Activated T-cell treated with anti-CD3 and anti-CD28 coated beads, Interleukin-2, amount 50 U/mL, for 1 hour (primary cell): ENCODE results near the gene POU3F1.
A peak's percentile ranks its signal among the peaks of the same experiment; 100 is the strongest.

Experiments
- DNase-seq: peaks from one replicate; pipeline ENCODE4 v3.0.0-alpha.2; 2020

The POU3F1 gene

DNA sequence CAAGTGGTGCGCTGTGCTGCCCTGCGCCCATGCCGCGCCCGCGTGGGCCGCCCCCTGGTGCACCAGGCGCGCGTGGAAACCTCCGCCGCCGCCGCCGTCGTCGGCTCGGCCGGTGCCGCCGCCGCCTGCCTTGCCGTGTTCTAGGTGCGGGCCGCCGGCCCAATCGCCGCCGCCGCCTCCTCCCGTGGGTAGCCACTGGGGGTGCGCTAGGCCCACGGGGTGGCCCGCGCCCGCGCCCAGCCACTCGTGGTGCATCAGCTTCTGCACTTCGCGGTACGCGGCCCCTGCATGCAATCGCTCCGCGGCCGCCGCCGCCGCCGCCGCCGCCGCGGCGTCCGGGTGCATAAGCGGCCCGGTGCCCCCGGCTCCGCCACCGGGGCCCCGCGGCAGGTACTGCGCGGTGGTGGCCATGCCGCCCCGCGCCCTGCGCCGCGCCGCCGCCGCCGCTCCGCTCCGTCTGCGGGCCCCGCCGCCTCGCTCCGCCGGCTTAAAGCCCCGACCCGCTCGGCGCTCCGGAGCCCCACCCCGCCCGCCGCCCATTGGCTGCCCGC, at the start of gene POU3F1:
Gene POU3F1 (minus strand): TSS at position 461 of the 551 bp plus-strand sequence. CDS start 50 bp downstream, at position 411.
- peak; percentile 56 for DNase-seq

DNA sequence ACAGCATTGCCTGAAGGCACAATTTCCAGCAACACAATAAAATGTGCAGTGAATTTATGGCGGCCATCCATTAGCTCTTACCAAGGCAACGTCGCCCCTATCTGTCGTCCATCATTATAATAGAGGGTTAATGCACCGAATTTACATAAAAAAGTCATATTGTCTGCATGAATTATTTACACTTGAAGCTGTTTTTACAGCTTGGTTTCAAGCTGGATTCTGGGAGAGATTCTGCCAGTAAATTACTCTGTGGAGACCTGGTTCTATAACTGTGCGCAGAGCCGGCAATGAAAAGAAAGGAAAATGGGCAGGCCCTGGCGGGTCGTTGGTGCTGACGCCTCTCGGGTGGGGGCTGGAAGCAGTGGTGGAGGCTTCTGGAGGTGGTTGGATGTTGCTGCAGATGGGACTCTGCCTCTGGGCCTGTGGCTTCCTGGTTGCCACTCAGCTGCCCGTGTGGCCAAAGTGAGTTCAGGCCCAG, 48.9 kb upstream of the POU3F1 start:
- no peak for DNase-seq

DNA sequence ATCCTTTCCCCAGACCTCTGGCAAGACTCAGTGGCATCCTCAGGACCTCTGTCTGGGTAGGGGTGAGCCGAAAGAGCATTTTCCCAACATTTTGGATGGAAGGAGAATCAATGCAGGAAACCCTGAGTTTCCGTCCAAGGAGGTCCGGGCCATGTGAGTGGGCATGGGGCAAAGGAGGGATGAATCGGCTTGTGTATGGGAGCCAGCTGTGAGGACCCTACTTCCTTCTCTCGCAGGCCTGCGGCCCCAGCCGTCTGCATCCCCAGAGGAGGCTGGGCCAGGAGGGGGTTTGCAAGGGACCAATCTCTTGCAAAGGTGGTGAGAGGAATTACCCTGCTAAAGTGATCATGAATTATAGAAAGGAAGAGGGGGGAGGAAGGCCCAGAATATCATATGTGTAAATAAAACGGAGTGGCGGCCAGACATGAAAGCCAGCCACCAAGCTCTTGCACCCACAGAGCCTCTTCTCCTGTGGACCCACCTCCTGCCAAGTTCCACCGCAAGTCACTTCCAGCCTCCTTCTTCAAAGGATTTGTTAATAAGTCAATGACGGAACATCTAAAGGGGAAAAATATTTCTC, 48.2 kb upstream of the POU3F1 start:
- DNase-seq: no peak

DNA sequence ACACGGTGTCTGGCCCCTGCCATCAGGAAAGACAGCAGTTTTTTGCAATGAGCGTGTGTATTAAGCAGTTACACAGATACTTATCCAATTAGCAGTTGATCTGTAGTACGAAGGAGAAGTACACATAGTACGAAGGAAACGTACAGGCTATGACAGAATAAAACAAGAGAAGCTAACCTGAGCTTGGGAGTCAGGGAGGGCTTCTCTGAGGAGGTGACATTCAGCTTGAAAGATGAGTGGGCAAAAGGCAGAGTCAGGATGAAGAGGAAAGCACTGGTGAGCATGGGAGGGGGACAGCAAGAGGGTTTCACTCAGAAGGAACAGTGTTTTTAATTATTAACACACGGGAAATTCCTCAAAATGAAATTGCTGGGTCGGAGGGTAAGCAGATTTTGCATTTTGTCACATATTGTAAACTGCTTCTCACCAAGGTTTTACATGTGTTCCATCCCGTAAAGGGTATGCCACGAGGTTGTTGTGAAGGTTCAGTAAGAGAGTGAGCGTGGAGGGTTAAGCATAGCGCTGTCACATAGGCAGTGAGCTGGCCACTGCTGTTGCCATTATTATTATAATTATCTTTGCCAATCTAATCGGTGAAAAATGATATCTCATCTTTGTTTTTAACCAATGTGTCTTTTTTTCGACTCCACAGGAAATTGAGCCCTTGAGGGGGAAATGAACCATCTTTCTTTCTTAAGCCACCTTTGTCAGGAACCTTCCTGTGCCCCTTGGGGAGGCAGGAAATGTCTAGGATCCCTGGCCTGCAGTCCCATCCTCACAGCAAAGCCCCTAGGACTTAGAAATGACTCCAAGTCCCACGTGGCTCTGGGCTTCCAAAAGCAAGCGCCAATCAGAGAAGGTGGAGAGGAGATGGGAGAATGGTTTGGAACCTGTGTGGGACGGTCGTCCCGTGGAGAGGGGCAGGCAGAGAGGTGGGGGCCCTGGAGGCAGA, 47.3 kb upstream of the POU3F1 start:
- DNase-seq: no peak

DNA sequence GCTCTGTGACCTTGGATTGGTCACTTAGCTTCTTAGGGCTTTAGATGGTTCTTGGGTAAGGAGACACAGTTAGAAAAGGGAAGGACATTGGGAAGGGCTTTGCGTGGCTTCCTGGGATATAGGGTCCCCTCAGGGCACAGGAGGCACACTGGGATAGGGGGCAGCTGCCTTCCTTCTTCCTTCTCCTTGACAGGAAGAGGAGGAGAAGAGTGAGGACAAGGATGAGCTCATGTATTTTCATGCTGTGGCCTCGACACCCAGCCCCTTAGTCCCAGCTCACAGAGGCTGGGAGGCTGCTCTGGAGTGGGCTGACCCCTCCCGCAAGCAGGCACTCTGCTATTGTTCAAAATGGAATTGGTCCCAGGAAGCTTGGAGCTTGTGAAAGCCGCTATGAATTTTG, 45.7 kb upstream of the POU3F1 start:
- DNase-seq: no peak

DNA sequence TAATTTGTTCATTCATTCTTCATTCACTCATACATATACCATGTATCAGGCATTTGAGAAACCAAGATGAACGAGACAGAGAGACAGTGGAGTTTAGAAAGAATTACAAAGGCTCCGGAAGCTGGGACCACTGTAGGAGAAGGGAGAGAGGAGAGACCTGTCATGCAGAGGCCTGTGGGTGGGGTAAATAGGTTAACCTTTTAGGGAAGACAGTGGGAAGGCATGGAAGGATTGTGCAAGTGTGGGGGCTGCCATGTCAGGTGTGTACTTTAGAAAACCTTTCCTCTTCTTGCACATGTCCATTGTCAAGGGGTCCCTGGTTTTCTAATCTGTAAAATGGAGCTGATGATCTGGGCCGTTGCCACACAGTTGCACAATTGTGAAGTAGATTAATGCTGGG, 44.2 kb upstream of the POU3F1 start:
- no peak for DNase-seq

DNA sequence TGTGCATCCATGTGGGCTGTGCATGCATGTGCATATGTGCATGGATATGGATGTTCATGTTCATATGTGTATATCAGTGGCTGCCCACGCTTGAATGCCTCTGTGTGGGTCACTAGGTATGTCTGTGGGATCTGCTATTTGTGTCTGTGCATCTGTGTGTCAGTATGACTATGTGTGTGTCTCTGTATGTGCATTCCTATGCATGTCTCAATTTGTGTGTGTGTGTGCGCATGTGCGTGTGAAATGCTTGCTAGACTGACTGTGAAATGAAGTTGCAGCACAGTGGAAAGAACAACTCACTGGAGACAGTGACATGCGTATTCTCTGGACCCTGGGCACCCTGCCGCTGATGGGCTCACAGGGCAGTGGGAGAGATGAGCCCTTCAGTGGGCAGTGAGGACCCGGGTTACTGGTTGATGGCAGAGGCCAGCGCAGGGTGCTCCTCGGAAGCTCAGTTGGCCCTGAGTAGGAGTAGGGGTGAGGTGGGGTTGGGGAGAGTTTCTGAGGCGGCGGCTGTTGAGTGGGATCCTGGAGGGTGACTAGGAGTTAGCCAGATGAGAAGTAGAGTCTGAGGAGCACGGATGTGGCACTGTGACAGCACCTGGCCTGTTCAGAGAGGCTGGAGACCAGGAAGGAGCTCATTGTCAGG, 43.2 kb upstream of the POU3F1 start:
- DNase-seq: no peak

DNA sequence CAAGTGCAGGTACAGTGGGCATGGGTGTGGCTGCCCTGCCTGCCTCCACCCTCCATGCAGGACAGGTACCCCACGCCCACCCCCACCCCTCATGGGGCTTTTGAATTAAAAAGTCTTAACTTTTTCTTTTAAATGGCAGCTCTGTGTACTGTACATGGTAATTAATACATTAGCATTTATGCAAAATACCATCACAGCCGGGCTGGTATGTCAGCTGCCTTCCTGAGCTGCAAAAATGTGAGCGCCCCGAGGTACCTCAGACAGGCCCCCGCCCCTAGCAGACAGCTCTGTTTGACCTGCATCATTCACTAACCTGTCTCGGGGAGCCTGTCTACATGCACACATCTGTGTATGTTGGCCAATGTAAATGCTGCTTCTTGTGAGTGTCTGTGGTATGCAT, 42.2 kb upstream of the POU3F1 start:
- no peak for DNase-seq

DNA sequence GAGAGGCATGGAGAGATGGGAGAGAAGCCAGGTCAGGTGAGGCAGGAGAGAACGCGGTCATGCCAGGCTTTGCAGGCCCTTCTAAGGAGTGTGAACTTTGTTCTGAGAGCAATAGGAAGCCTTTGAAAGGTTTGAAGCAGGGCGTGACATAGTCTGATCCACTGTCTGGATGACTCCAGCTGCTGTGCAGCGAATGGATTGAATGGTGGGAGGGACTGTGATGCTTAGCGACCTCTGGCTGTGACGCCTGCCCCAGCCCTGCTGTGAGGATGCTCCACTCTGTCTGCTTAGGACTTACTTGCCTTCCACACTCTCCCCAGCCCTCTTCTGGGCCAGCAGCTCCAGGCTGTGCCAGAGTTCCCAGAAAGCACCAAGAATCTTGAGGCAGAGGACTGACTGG, 41.8 kb upstream of the POU3F1 start:
- DNase-seq: no peak

DNA sequence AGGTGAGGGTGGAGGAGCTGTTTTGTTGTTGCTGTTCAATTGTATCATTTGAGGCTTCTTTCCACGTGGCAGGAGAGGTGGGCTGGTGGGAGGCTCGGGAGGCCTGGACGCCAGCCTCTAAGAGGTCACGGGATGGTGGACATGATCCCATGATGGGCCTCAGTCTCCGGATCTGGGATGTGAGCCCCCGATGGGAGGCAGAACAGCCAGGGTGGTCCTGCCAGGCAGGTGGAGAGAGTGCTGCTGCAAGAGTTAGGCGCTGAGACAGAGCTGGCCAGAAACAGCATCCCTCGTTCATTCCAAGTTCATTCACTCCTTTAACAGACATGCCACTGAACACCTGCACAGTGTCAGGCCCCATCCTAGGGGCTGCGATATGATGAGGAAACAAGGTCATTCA, 41.1 kb upstream of the POU3F1 start:
- no peak for DNase-seq

DNA sequence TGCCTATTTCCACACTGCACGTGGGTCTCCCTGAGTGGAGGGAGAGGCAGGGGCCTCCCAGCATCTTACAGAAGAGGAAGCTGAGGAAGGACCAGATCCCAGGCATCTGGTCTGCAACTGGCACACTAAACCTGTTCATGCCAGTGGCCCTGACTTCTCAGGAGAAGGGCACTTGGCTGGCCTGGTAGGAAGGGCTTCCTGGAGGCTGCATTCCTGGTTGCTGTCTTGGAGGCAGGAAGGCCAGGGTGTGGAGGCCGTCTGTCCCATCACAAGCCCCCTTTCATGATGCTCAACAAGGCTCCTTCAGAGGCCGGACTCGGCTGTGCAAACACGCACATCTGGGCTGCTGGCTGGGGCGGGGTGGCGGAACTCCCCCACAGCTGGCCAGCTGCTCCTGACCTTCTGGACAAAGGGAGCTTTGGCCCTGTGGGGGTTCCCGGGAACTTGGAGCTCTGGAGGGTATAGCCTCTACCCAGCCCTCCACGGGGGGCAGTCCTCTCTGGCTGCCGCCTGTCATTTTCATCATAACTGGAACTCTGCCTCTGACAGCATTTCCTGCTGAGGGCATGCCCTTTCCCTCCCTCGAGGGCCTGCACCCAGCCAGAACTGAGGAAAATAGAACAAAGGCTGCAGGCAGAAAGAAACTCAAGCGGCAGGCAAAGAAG, 39.2 kb upstream of the POU3F1 start:
- DNase-seq: no peak

DNA sequence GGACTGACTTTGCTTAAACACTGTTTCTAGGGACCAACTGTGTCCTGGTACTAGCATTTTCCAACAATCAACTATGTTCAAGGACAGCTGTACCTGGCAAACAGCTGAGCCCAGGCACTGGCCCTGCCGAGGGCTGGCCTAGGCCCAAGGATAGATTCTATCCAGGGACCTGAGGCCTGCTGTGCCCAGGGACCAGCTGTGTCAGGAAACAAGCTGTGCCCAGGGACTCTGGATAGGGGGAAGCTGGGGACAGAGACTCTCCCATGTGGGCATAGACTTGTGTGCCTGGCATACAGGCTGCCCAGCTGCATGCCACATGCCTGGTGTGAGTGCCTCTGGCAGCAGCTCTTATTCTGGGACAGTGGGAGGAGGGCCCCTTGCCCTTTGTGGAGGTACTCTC, 38.1 kb upstream of the POU3F1 start:
- DNase-seq: no peak

DNA sequence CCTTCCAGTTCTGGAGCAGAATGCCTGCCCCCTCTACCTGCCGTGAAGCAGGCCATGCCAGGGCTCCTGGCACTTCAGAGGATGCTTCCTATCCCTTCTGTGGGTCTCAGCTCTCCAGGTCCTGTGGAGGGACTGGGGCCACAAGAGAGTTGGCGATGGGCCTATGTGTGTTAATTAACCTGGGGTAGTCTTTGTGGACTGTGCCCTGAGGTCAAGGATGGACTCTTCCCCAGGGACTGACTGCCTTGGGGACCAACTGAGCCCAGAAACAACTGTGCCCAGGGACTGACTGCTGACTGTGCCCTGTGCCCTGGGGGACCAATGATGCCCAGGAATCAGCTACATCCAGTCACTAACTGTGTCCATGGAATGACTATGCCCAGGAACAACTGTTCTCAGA, 37.5 kb upstream of the POU3F1 start:
- DNase-seq: no peak

DNA sequence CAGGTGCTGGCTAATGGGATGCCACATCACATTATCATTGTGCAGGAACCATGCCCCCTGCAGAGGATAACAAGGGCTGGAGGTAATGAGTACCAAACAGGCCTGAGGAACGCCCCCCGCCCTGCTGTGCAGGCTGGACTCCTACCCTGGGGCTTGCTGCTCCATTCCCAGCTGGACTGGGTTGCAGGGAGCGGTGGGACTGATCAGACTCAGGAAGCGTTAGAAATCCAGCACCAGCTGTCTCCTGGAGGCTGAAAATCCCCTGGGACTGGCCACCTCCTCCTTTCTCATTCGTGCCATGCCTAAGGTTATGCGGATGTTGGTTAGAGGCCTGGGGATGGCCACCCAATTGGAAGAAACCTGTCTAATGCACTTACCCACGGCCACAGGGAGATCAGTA, 36.9 kb upstream of the POU3F1 start:
- no peak for DNase-seq

DNA sequence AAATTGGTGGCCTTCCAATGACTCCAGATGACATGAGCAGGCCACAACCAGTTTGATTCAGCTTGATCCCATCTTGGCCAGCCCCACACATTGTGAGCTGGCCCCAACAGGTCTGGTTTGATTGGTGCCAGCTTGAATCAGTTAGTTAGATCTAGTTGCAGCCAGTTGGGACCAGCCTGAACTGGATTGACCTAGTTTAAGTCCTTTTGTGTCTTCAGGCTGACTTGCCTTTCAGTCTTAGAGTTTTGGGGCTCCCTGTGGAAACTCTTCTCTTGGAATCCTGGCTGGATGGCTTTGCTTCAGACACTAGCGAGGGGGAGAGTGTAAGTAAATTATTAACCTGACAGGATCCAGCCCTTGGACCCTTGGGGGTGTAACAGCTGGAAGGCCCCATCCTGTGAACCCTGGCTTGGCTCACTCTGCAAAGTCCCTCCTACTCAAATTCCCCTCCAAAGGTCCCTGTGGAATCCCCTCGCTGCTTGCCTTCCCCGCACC, 36.2 kb upstream of the POU3F1 start:
- no peak for DNase-seq

DNA sequence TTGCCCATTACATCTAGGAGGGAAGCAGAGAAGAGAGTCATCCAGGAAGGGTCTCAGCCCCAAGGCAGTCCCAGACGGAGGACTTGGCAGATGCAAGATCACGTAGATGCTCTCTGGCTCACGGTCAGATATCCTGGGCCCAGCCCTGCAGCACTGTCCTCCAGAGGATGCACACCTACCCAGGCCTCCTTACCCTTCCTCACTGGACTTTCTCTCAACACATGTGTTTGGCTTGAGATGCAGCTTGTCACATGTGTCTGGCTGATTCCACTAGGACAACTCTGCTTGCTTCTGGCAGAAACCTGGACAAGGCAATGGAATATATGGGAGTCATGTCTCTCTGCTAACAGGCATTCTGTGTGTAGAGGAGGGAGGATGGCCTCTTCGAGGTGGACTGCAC, 32.4 kb upstream of the POU3F1 start:
- DNase-seq: no peak

DNA sequence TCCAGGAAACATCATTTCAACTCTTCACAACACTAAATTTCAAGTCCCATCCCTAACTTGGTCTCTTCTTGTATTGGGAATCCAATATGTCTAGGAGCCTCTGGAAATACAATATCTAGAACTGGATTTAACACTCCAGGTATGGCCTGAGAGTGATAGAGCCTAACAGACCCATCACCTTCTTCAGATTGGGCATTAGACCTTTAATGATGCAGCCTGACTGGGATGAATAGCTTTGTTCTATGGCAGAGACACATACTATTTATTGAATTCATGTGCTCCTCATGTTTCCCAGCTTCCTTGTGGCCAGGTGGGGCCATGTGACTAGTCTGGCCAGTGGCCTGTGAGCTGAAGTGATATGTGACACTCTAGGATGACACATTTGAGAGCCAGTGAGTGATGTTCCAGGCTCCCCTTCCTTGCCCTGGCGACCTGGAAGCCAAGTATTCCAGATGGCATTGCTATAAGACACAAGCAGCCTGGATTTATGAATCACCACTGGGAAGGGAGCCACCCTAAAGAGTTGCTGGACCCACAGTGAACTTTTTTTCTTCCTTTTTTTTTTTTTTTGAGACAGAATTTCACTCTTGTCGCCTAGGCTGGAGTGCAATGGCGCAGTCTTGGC, 31.0 kb upstream of the POU3F1 start:
- DNase-seq: no peak

DNA sequence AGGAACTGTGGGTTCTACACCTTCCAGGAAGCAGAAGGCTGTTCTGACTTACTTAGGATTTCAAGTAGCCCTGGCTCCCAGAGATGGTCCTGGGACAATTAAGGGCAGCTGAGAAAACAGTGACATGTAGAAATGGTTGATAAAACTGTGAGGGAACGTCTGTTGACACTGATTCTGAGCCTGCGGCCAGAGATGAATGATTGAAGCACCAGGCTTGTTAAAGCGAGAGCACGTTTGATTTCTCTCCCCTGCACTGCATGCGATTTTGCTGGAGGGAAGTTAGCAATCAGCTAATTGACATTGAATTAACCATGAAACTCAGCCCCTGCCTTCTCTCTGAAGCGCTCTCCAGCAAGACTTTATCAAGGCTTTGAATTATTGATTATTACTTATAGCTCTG, 29.9 kb upstream of the POU3F1 start:
- no peak for DNase-seq

DNA sequence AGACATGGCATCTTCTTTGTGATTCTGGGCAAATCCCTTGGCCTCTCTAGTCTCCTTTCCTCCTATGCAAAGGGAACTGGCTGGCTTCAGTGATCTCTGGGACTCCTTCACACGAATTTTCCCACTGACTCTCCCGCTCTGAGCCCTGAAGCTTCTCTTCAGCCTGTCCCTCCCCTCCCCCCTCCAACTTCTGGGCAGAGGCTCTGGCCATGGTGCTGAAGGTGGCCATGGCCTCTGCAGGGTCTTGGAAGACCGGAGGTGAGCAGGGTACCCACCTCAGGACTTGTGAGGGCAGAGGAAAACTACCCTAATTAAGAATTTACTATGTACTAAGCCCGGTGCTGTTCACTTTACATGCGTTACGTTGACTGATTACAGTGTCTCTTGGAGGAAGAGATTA, 29.4 kb upstream of the POU3F1 start:
- no peak for DNase-seq

DNA sequence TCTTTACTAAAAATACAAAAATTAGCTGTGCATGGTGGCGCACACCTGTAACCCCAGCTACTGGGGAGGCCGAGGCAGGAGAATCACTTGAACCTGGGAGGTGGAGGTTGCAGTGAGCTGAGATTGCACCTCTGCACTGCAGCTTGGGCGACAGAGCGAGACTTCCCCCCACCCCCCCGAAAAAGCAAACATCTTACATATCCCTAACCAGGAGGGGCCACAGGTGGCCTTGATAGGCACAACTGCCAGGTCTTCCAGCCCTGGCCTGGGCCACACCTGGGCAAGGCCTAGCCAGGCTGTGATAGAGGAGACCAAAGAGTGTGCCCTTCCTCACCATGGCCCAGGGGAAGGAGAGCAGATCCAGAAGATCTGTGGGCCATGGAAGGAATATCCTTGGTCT, 28.6 kb upstream of the POU3F1 start:
- no peak for DNase-seq

DNA sequence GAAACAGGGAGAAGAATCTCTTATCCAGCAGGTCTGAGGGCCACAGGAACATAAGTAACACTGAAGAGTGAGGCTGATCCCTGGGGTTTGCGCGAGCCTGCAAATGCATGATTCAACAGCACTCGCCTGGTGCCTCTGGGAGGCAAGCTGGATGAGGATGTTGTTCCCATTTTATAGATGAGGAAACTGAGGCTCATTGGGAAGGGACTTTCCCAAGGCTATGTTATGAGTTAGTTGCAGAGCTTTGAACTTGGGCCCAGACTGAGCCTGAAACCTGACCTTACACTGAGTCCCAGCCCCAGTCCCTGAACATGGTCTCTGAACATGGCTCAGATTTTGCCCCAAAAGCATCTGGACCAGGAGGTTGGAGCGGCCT, 27.7 kb upstream of the POU3F1 start:
- no peak for DNase-seq

DNA sequence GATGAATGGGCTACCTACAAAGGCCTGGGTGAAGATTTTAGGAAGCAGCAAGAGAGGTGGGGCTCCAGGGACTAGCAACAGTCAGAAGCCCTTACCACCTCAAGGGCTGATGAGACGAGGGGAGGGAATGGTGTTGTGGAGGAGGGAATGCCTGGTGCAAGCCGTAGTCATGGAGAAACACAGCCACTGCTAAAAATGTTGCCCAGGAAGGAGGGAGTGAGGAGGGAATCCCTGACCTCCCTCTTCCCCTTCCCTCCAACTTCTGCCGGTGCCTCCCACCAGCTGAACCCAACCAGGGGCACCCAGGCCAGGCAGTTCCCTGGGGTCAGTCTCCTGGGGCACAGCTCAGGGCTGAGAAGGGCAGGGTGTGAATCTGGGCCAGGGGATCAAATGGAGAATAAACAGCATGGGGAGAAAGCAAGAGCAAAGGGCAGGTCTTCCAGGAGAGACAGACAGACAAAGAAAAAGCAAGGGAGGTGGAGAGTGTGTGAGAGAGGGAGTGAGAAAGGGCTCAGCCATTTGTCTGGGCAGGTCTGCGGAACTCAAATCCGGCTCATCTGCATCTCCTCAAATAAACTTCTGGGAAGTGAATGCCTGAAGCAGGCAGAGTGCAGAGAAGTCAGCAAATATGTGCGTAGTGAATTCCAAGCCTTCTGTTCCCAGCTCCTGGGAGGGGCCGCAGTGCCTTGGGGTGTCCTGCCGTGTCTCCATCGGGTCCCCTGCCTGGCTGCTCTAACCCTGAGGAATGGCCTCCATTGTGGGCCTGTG, 27.1 kb upstream of the POU3F1 start:
- no peak for DNase-seq
